ENCODE results near the gene MAPK13. TPM values are rescaled to one million over a fixed set of nuclear protein-coding genes. Genes with fewer than 3 reads are reported as not detected.

MAPK13 gene
- 1.8 and 4.0 TPM in 2 replicates for total RNA-seq (2014; rRNA removed; shearing (Covaris generic))

GRCh38 chr6:36129941-36130666 lies at the start of gene MAPK13:
Gene MAPK13, plus strand, starts transcription at chr6:36130513. Its CDS starts 70 bp downstream, at chr6:36130583.
- peak; percentile 30 for DNase-seq (ENCODE audit: low read depth)

GRCh38 chr6:36082318-36082717 lies 48.0 kb upstream of the MAPK13 start:
- no peak for DNase-seq (ENCODE audit: low read depth)

- no peak for DNase-seq (ENCODE audit: low read depth)
These were observed 46.9 kb upstream of the MAPK13 start for GRCh38 chr6:36083446-36083845.

GRCh38 chr6:36088204-36088603 lies 42.1 kb upstream of the MAPK13 start:
- peak; percentile 52 for DNase-seq (ENCODE audit: low read depth)

- DNase-seq (ENCODE audit: low read depth): no peak
These were observed 41.3 kb upstream of the MAPK13 start for GRCh38 chr6:36089048-36089447.

- no peak for DNase-seq (ENCODE audit: low read depth)
These were observed 36.1 kb upstream of the MAPK13 start for GRCh38 chr6:36094238-36094637.

GRCh38 chr6:36094753-36095496 lies 35.4 kb upstream of the MAPK13 start:
- DNase-seq (ENCODE audit: low read depth): peak; percentile 79

- DNase-seq (ENCODE audit: low read depth): no peak
These were observed 34.6 kb upstream of the MAPK13 start for GRCh38 chr6:36095497-36096391.

GRCh38 chr6:36098253-36098919 lies 31.9 kb upstream of the MAPK13 start:
- DNase-seq (ENCODE audit: low read depth): no peak

- DNase-seq (ENCODE audit: low read depth): no peak
These were observed 31.2 kb upstream of the MAPK13 start for GRCh38 chr6:36098920-36099647.

GRCh38 chr6:36099869-36100483 lies 30.3 kb upstream of the MAPK13 start:
- no peak for DNase-seq (ENCODE audit: low read depth)

GRCh38 chr6:36101691-36102090 lies 28.6 kb upstream of the MAPK13 start:
- no peak for DNase-seq (ENCODE audit: low read depth)

GRCh38 chr6:36102853-36103252 lies 27.5 kb upstream of the MAPK13 start:
- DNase-seq (ENCODE audit: low read depth): no peak

- no peak for DNase-seq (ENCODE audit: low read depth)
These were observed 25.5 kb upstream of the MAPK13 start for GRCh38 chr6:36104836-36105235.

GRCh38 chr6:36109092-36109491 lies 21.2 kb upstream of the MAPK13 start:
- no peak for DNase-seq (ENCODE audit: low read depth)

- no peak for DNase-seq (ENCODE audit: low read depth)
These were observed 20.3 kb upstream of the MAPK13 start for GRCh38 chr6:36110050-36110449.

GRCh38 chr6:36110863-36111262 lies 19.4 kb upstream of the MAPK13 start:
- no peak for DNase-seq (ENCODE audit: low read depth)

GRCh38 chr6:36111526-36111925 lies 18.8 kb upstream of the MAPK13 start:
- DNase-seq (ENCODE audit: low read depth): no peak

- DNase-seq (ENCODE audit: low read depth): peak; percentile 34
These were observed 17.3 kb upstream of the MAPK13 start for GRCh38 chr6:36113049-36113448.

- DNase-seq (ENCODE audit: low read depth): no peak
These were observed 16.6 kb upstream of the MAPK13 start for GRCh38 chr6:36113703-36114102.
